ENCODE results near the gene NRXN3.

DNA sequence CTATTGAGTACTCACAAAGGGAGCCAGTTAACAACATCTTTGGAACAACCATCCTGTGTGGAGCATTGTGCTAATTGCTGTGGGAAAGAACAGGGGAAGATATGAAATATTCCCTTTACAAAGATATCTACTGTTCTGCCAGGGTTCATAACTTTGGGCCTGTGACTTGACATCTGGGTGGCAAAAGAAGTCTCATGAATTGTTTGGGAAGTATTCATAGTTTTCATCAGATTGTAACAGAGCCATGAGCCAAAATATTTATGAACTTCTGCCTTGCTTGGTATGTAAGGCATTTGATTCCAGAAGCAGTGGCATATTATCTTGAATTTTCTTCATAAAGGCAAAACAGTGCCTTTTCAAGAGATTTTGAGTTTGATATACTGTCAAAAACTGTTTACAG is 1224.9 kb downstream of the NRXN3 start:
- TF ChIP-seq, protein P1, sequence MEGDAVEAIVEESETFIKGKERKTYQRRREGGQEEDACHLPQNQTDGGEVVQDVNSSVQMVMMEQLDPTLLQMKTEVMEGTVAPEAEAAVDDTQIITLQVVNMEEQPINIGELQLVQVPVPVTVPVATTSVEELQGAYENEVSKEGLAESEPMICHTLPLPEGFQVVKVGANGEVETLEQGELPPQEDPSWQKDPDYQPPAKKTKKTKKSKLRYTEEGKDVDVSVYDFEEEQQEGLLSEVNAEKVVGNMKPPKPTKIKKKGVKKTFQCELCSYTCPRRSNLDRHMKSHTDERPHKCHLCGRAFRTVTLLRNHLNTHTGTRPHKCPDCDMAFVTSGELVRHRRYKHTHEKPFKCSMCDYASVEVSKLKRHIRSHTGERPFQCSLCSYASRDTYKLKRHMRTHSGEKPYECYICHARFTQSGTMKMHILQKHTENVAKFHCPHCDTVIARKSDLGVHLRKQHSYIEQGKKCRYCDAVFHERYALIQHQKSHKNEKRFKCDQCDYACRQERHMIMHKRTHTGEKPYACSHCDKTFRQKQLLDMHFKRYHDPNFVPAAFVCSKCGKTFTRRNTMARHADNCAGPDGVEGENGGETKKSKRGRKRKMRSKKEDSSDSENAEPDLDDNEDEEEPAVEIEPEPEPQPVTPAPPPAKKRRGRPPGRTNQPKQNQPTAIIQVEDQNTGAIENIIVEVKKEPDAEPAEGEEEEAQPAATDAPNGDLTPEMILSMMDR (optimal IDR thresholded peaks at IDR 0.05 in 1 of 3, IDR thresholded peaks at IDR 0.05 in 1 of 3, conservative IDR thresholded peaks at IDR 0.05 in 1 of 3; ENCODE audit: extremely low read depth in 1 of 3, insufficient read depth in 2 of 3, low read length in 3 of 3): no peak
- TF ChIP-seq EZH2 (IDR thresholded peaks at IDR 0.05; ENCODE audit: low read length): no peak
